Medulla oblongata (tissue), 1 donor: Measurements from ENCODE around the gene SLC15A5.
A peak's percentile ranks its signal among the peaks of the same experiment; 100 is the strongest.

Experiments
- DNase-seq: peaks from one replicate; pipeline ENCODE4 v3.0.0-alpha.2; 2015; ENCODE audit errors: extremely low spot score

SLC15A5 gene

GRCh38 chr12:16261944-16262475 is 15.5 kb downstream of the SLC15A5 start:
- DNase-seq, result no peak

GRCh38 chr12:16260206-16260605 is 17.3 kb downstream of the SLC15A5 start:
- DNase-seq, result no peak

- no peak for DNase-seq
Measured at GRCh38 chr12:16258963-16259362, 18.5 kb downstream of the SLC15A5 start.

- DNase-seq, result no peak
Measured at GRCh38 chr12:16246264-16246663, 31.2 kb downstream of the SLC15A5 start.

- DNase-seq, result no peak
Measured at GRCh38 chr12:16245209-16245608, 32.3 kb downstream of the SLC15A5 start.

GRCh38 chr12:16243487-16244412 is 33.7 kb downstream of the SLC15A5 start:
- DNase-seq, result no peak

GRCh38 chr12:16241346-16241745 is 36.1 kb downstream of the SLC15A5 start:
- no peak for DNase-seq

- DNase-seq, result no peak
Measured at GRCh38 chr12:16238661-16239060, 38.8 kb downstream of the SLC15A5 start.

GRCh38 chr12:16229676-16230075 is 47.8 kb downstream of the SLC15A5 start:
- DNase-seq, result no peak

GRCh38 chr12:16228067-16228466 is 49.4 kb downstream of the SLC15A5 start:
- DNase-seq, result no peak

GRCh38 chr12:16225692-16226091 is 51.8 kb downstream of the SLC15A5 start:
- no peak for DNase-seq

- DNase-seq, result no peak
Measured at GRCh38 chr12:16224196-16224595, 53.3 kb downstream of the SLC15A5 start.

- DNase-seq, result no peak
Measured at GRCh38 chr12:16221776-16222175, 55.7 kb downstream of the SLC15A5 start.

- DNase-seq, result no peak
Measured at GRCh38 chr12:16220120-16220519, 57.4 kb downstream of the SLC15A5 start.

GRCh38 chr12:16218934-16219751 is 58.3 kb downstream of the SLC15A5 start:
- DNase-seq, result no peak

GRCh38 chr12:16218234-16218633 is 59.3 kb downstream of the SLC15A5 start:
- no peak for DNase-seq

GRCh38 chr12:16211731-16212130 is 65.8 kb downstream of the SLC15A5 start:
- DNase-seq, result no peak

GRCh38 chr12:16198884-16199283 is 78.6 kb downstream of the SLC15A5 start:
- DNase-seq, result no peak

GRCh38 chr12:16197600-16197999 is 79.9 kb downstream of the SLC15A5 start:
- DNase-seq, result no peak

GRCh38 chr12:16189849-16190248 is 87.6 kb downstream of the SLC15A5 start:
- DNase-seq, result peak; percentile 27

GRCh38 chr12:16187660-16188059 is 89.8 kb downstream of the SLC15A5 start:
- no peak for DNase-seq

GRCh38 chr12:16184681-16185080 is 92.8 kb downstream of the SLC15A5 start:
- no peak for DNase-seq
